ENCODE results near the gene EDEM1. TPM values are rescaled to one million over a fixed set of nuclear protein-coding genes. Genes with fewer than 3 reads are reported as not detected.

The EDEM1 gene
- total RNA-seq, 1 experiment from 2014 or later: 18.5 TPM

DNA sequence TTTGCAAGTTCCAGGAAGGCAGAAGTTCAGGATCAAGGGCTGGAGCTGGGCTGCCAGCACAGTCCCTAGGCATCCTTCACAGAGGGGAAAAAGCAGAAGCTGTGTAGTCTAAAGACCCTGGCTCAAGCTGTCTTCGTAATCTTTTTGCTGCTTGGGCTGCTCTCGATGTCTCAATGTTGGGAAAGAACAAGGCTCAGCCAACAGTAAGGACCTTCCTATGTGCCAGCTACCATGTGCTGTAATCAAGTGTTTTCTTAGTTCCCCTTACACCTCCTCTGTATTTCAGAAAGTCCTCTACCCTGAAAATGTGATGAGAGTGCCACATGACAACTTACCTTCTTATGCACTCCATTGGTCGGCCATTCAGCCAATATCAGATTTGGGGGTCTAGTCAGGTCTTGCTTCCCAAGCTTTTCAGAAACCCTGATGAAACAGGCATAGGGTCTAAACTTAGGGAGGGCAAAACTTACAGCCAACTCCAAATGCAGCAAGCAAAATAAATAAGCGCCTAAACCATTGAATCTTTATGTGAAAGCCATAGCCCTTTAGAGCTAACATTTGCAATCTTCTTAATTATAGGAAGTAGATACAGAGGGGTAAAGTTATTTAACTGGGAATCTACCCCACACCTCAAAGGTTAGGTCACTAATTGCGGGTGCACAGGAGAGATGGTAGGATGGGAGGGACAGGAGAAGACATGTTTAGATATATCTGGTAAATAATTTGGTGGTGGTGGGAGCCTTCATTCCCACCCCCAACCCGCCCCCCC, 1.2 kb upstream of the EDEM1 start:
- DNase-seq (ENCODE audit: low read depth in 1 of 2, low spot score in 2 of 2): peak in 1 of 2 experiments; percentile 4
- Histone ChIP-seq H3K4me3 (no peak overlapping the region), H3K9me3 (replicated peaks) (peaks cover 4% of the 10 kb centered on the region), H3K4me1 (replicated peaks) (peaks cover 11% of the 10 kb centered on the region), H3K27ac (no peak overlapping the region), H3K27me3 (replicated peaks) (no peaks in the 10 kb centered on the region), H3K36me3 (peaks cover 23% of the 10 kb centered on the region)

DNA sequence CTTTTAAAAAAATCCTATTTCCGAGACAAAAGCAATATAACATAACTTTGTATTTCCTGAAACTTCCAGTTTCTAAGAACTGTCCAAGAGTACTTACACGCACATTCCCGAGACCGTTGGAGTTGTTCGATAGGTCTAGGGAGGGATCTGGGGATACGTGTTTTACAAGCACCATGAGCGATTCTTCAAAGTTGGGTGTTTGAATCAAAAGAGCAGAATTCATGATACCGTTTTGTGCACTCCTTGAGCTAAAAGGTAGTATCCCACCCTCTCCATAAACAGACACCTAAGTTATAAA, 700 bp upstream of the EDEM1 start:
- no peaks in the 10 kb centered on the region for H3K27me3 ChIP-seq (replicated peaks)
- peaks cover 11% of the 10 kb centered on the region for H3K4me1 ChIP-seq (replicated peaks)
- H3K36me3 ChIP-seq: peaks cover 18% of the 10 kb centered on the region
- peaks cover 4% of the 10 kb centered on the region for H3K9me3 ChIP-seq (replicated peaks)
- DNase-seq (ENCODE audit: low read depth in 1 of 2, low spot score in 2 of 2): no peak
- peak overlapping the region; percentile 99 for H3K4me3 ChIP-seq
- H3K27ac ChIP-seq: peak overlapping the region; percentile 68

DNA sequence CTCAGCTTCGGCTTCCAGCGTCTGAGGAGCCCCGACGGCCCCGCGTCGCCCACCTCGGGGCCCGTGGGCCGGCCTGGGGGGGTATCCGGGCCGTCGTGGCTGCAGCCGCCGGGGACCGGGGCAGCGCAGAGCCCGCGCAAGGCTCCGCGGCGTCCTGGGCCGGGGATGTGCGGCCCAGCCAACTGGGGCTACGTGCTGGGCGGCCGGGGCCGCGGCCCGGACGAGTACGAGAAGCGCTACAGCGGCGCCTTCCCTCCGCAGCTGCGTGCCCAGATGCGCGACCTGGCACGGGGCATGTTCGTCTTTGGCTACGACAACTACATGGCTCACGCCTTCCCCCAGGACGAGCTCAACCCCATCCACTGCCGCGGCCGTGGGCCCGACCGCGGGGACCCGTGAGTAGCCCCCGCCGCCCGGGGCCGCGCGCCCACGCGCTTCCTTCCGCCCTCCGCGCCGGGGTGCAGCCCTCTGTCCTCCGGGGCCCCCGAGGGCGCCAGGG, 462 bp downstream of the EDEM1 start:
- peak overlapping the region; percentile 71 for H3K27ac ChIP-seq
- H3K4me3 ChIP-seq: peak overlapping the region; percentile 99
- DNase-seq (ENCODE audit: low read depth in 1 of 2, low spot score in 2 of 2): peak; percentile 43 to 47
- H3K4me1 ChIP-seq (replicated peaks): peaks cover 11% of the 10 kb centered on the region
- H3K36me3 ChIP-seq: peaks cover 12% of the 10 kb centered on the region
- H3K9me3 ChIP-seq (replicated peaks): peaks cover 4% of the 10 kb centered on the region
- H3K27me3 ChIP-seq (replicated peaks): no peaks in the 10 kb centered on the region

- H3K36me3 ChIP-seq: peaks cover 12% of the 10 kb centered on the region
Measured at GRCh38 chr3:5188419-5189221, 1.1 kb downstream of the EDEM1 start.

DNA sequence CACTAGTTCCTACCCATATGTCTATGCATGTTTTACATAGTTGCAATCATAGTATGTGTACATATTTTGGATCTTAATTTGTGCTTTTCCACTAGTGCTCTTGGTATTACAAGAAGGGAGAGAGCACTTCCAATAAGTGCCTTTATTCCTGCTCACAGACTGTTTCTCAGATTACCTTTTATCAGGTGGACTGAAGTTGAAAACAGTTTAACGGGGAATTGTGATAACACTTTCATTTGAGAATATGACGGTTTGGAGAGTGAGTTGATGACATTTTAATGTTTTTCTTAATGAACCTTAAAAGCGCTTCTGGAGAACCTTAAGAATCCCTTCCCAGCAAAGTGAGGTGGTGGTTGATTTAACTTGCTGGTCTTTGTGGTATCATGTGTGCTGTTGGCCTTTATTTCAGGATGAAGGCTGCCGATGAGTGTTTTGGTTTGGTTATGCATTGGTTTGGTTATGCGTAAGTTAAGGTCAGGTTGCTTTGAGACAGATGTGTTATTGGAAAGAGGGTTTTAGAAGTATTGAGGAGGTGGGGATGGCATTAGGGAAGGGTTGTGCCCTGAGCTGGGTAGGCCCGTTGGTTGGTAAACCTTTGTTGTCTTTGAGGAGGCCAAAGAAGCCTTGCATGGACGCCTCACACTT, 2.8 kb downstream of the EDEM1 start:
- Histone ChIP-seq H3K4me3 (no peak overlapping the region), H3K27me3 (replicated peaks) (no peaks in the 10 kb centered on the region)

More at GRCh38 chr3:5188419-5189221, 1.1 kb downstream of the EDEM1 start:
- H3K27me3 ChIP-seq (replicated peaks): no peaks in the 10 kb centered on the region
- peak overlapping the region; percentile 99 for H3K4me3 ChIP-seq
- peaks cover 4% of the 10 kb centered on the region for H3K9me3 ChIP-seq (replicated peaks)
- H3K4me1 ChIP-seq (replicated peaks): peaks cover 11% of the 10 kb centered on the region
- H3K27ac ChIP-seq: peak overlapping the region; percentile 71
- peak in 1 of 2 experiments; percentile 41 for DNase-seq (ENCODE audit: low read depth in 1 of 2, low spot score in 2 of 2)

DNA sequence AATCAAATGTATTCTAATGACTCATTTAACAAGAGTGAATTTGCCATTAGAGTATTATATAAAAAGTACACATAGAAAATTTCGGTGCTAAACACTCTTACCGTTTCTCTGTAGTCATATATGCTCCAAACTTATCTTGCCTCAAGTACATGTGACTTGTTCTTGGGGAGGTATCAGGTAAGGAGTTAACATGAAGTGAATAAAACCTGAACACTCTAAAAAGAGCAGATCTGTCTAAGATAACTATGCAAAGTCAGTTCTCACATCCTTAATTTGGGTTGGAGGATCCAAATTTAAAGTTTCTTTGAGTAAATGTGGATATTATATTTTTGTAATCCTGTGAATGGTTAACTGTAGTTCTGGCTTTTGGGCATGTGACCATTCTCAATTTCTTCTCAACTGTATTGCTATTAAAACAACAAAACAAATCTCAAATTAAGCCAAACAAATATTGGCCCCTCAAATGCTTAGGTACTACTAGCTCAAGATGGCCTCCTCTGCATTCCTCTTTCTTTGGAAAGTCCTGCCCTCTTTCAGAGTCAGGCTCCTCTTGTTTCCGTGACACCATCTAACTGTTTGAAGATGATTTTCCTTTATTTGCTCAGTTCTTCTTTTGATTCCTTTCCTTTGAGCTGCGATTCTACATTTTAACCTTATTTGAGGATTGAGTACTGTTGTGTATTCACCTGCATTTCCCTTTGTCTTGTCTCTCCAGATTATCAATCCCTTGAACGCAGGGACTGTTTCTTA, 4.2 kb downstream of the EDEM1 start:
- no peak for DNase-seq (ENCODE audit: low read depth in 1 of 2, low spot score in 2 of 2)

More for the DNA sequence above, 2.8 kb downstream of the EDEM1 start:
- Histone ChIP-seq H3K9me3 (replicated peaks) (peaks cover 4% of the 10 kb centered on the region), H3K4me1 (replicated peaks) (peaks cover 21% of the 10 kb centered on the region), H3K27ac (no peak overlapping the region), H3K36me3 (peaks cover 12% of the 10 kb centered on the region)
- DNase-seq (ENCODE audit: low read depth in 1 of 2, low spot score in 2 of 2): no peak

DNA sequence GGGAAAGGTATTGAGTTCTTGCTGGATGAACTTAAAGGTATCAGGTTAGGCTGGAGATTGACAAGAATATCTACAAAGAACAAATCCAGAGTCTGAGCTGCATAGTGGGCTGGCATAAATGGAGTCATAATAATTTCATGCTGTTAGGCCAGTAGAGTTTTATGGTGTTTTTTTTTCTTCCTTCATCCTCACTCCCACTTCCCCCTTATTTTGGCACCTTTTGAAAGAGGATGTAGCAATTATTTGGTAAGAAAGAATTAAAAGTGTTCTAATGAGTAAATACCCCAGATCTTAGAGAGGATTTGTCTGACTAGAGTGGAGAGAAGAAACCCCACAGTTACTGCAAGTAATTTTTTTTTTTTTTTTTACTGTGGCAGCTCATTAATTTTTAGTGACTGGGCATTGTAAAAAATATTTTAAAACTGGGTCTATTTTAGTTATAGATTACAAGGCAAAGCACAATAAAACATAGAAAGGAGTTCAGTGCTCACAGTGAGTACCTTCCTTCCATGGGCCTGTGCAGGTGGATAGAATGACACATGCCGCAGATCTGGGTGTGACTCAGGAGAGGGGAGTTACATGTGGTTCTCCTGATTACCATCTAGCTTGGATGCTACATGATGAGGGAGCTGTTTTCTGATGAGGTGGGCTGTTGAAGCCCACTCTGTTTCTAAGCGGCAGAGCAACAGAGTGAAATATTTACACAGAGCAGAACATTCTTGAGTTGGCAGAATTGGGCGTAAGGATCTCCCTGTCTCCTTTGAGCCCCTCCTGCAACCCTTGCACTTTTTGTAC, 5.3 kb downstream of the EDEM1 start:
- Histone ChIP-seq H3K4me1 (replicated peaks) (peaks cover 16% of the 10 kb centered on the region), H3K27me3 (replicated peaks) (no peaks in the 10 kb centered on the region), H3K27ac (no peak overlapping the region), H3K4me3 (no peak overlapping the region), H3K36me3 (peaks cover 16% of the 10 kb centered on the region), H3K9me3 (replicated peaks) (peaks cover 2% of the 10 kb centered on the region)
- DNase-seq (ENCODE audit: low read depth in 1 of 2, low spot score in 2 of 2): no peak

More for the DNA sequence above, 4.2 kb downstream of the EDEM1 start:
- H3K27ac ChIP-seq: no peak overlapping the region
- H3K9me3 ChIP-seq (replicated peaks): peaks cover 4% of the 10 kb centered on the region
- no peaks in the 10 kb centered on the region for H3K27me3 ChIP-seq (replicated peaks)
- peaks cover 21% of the 10 kb centered on the region for H3K4me1 ChIP-seq (replicated peaks)
- peaks cover 16% of the 10 kb centered on the region for H3K36me3 ChIP-seq
- no peak overlapping the region for H3K4me3 ChIP-seq

DNA sequence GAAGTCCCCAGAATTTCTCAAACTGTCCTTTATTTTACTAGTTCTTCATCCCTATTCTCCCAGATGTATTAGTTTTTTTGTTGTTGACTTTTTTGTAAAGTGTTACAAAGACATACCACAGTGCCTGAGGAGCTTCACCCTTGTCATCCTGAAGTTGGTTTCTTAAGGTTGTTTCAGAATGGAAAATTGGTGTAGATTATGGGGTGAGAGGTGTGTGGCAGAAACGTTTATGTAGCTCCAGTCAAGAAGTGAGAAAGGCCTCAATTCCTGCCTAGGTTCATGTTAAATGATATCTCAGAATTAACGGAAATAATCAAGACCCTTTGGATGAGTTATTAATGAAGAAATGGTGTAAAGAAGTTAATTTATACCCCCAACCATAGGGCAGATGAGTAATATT, 6.8 kb downstream of the EDEM1 start:
- Histone ChIP-seq H3K4me3 (no peak overlapping the region), H3K4me1 (replicated peaks) (peaks cover 10% of the 10 kb centered on the region), H3K9me3 (replicated peaks) (no peaks in the 10 kb centered on the region), H3K27ac (0 out of 2 replicates have a peak overlapping the region, but pooled peaks have one; percentile 5), H3K27me3 (replicated peaks) (no peaks in the 10 kb centered on the region), H3K36me3 (peaks cover 9% of the 10 kb centered on the region)
- no peak for DNase-seq (ENCODE audit: low read depth in 1 of 2, low spot score in 2 of 2)

GRCh38 chr3:5194801-5195509, 7.4 kb downstream of the EDEM1 start:
- H3K36me3 ChIP-seq: peaks cover 9% of the 10 kb centered on the region
- H3K4me3 ChIP-seq: no peak overlapping the region
- peaks cover 10% of the 10 kb centered on the region for H3K4me1 ChIP-seq (replicated peaks)
- peak in 1 of 2 experiments; percentile 21 for DNase-seq (ENCODE audit: low read depth in 1 of 2, low spot score in 2 of 2)
- no peak overlapping the region for H3K27ac ChIP-seq
- no peaks in the 10 kb centered on the region for H3K27me3 ChIP-seq (replicated peaks)
- H3K9me3 ChIP-seq (replicated peaks): no peaks in the 10 kb centered on the region

GRCh38 chr3:5195605-5196004, 8.1 kb downstream of the EDEM1 start:
- no peak for DNase-seq (ENCODE audit: low read depth in 1 of 2, low spot score in 2 of 2)
- H3K36me3 ChIP-seq: peaks cover 14% of the 10 kb centered on the region
- no peaks in the 10 kb centered on the region for H3K9me3 ChIP-seq (replicated peaks)
- no peak overlapping the region for H3K4me3 ChIP-seq
- no peaks in the 10 kb centered on the region for H3K27me3 ChIP-seq (replicated peaks)
- H3K4me1 ChIP-seq (replicated peaks): peaks cover 10% of the 10 kb centered on the region
- H3K27ac ChIP-seq: no peak overlapping the region

GRCh38 chr3:5197022-5197421, 9.5 kb downstream of the EDEM1 start:
- Histone ChIP-seq H3K27me3 (replicated peaks) (no peaks in the 10 kb centered on the region), H3K4me1 (replicated peaks) (peaks cover 10% of the 10 kb centered on the region), H3K9me3 (replicated peaks) (no peaks in the 10 kb centered on the region), H3K27ac (no peak overlapping the region), H3K36me3 (peaks cover 21% of the 10 kb centered on the region), H3K4me3 (no peak overlapping the region)
- no peak for DNase-seq (ENCODE audit: low read depth in 1 of 2, low spot score in 2 of 2)

Measured in SJSA1 (cell line).